Epidermal melanocyte (primary cell): Measurements from ENCODE around the gene MELTF.
A peak's percentile ranks its signal among the peaks of the same experiment; 100 is the strongest.

Source experiments
- DNase-seq: peaks from one replicate; pipeline ENCODE4 v3.0.0; 2011; ENCODE audit warnings: low spot score; ENCODE audit not compliant: insufficient read length

Gene MELTF

DNA sequence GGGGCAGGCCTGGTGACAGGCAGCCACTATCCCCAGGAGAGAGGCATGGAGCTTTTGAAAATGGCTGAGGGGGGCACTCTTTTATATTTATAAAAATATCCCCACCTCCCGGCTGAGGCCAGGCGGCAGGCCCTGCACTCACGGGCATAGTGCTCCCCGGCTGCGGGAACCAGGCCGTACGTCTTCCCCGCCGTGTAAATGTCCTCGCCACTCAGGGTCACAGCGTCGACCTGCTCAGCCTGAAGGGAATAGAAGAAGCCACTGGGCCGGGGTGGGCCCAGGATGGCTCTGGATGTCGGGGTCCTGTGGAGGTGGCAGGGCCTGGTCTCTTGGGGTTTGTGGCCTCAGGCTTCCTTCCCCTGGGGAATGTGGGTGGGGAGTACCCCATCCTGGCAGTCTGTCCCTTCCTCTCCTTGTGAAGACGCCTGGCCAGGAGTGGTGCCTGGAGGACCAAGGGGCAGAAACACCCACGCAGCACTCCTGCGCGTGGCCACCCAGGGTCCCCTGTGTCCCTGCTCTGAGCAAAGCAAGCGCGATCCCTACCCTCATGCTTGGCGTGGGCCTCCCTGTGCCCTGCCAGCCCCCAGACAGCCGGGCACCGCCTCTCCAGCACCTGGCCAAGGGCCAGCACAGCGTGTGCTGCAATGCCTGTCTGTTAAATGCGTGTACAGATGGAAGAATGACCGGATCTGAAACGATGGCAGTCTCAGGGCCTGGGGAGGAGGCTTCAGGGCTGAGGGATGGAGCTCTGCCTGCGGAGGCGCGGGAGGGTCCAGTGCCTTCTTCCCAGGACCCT lies 18.9 kb downstream of the MELTF start:
- no peak for DNase-seq

DNA sequence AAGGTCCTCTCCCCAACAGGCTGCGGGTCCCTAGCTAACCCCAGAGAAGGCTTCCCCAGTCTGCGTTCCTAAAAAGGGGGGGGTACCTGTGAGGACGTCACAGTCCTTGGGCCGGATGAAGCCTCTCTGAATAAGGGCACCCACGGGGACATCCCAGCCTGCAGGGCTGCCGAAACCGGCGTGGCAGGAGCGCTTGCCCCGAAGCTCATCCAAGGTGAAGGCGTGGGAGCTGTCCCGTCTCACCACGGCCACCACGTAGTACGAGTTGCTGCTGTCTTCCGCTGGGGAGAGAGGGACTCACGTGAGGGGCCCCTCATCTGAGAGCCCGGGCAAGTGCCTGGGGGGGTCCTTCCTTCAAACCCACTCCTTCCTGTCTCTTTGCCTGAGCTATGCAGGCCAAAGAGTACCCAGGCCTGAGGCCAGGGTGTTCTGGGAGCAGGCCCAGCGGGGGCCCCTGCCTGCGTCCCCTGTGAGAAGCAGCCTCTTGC lies 20.0 kb downstream of the MELTF start:
- no peak for DNase-seq

DNA sequence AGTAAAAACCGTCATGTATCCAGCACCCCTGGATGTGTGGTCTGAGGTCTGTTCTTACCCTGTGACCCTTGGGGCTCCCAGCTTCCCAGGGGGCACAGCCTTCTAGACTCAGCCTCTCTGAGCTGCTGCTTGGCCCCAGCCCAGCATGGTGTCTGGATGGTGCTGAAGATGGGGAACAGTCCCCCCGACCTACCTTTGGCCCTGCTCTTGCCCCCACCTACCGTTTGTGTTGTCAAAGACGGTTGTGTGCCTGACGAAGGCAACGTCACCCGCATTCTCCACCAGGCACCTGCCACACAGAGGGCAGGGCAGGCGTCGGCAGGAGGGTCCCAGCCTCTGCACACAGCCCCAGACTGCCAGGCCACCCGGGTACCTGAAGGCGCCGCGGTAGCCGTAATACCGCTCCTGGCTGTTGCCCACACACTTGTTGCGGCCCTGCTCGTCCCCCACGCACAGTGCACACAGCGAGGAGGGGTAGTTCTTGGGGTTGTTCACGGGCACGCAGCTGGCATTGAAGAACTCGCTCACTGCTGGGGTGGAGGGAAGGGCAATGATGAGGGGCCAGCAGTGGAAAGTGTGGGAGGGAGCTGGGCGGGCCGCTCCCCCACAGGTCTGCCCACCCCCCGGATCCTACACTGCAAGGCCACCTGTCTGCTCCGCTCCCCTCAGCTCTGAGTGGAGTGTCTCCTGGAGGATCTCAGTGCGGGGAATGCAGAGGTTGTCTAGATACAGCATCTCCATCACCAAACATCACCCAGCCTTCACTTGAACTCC lies 21.0 kb downstream of the MELTF start:
- no peak for DNase-seq

DNA sequence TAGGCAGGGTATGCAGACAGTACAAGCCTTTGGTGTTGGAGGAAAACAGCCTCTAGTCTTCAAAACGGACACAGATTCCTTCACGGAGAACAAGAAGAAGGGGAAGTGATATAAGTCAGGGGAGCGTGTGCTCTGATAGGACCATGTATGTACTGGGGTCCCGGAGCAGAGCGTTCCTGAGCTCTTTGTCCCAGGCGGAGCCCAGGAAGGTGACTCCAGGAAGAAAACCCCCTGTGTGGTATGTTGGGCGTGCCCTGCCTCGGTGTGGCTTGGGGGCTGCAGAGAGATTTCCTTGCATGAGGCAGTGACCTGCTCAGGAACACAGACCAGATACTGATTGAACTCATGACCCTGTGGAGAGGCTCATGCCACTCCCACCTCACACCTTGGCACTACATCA lies 21.7 kb downstream of the MELTF start:
- no peak for DNase-seq

DNA sequence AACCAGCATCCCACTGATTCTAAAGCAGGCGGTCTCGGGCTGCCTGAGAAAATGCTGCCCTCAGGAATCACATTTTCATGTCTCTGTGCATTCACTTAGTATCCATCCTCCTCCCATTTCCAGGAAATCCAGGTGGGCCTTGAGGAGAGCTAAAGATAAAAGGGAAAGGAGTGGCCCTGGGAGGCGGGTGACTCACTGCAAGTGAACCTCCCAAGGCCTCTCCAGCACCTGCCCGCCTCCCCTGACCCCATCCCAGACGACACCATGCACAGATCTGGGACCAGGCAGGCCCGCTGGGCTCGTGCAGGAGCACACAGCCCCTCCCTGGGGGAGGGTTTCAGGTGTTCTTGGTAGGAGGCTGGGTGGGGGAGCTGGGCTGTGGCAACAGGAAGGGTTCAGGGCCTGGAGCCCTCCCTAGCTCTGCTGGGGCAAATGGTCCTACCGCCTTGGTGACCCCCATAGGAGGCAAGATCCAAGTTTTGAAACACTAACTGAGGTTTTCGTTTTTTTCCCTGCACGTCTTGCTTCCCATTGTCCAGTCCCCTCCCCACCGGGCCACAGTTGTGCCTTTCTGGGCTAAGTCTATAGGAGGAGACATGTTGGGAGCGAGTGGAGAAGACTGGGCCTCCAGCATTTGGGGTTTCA lies 22.2 kb downstream of the MELTF start:
- DNase-seq, result no peak

DNA sequence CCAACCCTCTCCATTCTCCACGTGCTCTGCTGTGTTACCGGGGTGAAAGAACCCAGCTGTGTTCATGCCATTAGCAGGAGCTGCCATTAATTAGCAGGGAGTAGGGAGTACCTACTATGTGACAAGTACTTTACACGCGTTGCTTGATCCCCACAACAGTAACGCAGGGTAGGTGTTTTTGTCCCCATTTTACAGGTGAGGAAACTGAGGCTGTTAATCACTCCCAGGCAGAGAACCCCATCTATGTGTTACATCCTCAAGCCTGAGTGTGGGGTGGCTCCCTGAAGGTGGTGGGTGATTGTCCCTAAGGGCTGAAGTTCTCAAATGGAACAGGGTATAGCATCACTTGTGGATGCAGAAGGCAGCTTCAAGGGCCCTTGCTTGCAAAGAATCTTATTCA lies 22.8 kb downstream of the MELTF start:
- DNase-seq, result no peak

DNA sequence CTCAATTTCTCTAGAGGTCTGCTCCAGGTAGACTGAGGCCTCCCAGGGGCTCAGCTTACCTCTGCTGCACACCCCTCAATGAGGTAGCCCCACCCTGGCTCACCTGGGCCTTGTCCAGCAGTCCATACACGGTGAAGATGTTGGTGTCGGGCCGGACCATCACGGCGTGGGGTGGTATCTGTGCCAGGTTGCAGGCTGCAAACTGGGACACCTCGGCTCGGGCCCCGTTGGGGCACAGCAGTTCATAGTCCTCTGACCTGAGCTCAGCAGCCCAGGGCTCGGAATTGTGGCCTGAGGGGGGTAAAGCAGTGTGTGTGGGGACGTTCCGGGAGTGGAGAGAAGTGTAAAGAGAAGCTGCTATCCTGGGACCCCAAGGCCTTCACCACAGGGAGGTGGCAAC lies 23.2 kb downstream of the MELTF start:
- DNase-seq, result no peak

DNA sequence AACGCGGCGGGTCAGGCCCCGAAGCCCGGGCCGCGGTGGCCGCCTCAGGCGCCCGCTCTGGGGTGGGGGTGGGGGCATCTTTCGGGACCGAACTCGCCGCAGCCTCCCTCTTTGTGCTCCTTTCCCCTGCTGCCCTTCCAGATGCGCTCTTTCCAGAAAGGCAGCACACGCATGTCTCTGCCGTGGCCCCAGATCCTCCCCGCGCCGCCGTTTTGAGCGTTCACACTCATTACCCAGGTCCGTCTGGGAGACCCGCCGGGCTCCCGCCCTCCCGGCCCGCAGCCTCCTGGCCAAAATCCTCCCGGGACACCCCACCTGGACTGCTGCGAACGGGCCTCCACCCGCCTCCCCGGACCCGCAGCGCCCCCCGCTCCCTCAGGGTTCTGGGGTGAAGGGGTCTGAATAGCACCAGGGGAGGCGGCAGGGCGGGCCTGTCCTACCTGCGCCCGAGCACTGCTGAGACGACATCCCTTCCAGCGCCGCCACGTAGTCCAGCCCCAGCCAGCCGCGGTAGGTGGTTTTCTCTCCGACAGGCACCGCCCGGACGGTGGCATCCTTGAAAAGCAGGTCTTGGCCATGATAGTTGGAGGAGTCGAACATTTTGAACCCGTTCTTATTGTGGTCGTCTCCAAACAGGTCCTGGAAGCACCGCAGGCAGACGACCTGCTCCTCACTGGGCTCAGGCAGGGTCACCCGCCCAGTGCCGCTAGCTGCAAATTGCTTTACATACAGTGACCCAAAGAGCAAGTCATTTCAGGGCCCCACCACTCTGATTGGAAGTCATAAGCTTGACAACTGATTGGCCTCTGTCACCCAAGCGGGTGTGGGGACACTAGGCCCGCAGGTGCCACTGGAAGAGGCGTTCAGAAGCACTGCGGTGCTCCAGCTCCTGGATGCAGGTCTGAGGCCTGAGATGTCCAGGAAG lies 25.9 kb downstream of the MELTF start:
- no peak for DNase-seq

DNA sequence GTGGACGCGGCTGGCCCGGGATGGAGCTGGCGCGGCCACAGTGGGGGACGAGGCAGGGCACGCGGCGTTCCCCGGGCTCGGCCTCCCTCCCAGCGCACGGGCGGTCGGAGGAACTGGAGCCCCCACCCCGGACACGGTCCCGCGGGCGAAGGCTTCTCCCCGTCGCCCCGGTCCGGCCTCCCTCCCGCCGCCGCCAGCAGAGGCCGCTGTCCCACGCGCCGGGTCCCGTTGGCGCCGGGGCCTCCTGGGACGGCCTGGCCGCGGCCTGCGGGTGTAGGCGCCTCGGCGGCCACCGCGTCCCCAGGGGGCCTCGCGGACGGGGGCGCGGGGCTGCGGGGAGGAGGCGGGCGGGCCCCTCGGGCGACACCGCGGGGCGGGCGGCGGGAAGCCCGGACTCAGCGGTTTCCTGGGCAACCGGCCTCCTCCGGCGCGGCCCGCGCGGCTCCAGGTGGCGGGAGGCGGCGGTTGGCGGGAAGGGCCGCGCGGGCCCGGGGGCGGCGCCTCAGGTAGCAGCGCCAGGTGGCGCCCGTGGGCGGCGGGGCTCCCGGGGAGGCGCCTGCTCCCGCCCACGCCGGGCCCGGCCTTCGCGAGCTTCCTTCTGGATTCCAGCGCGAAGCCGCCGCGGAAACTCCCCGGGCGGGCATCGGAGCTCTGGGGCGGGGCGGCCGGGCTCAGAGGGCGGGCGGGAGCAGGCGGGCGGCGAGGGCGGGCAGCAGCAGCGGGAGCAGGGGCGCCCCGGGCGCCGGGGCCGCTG lies 26.7 kb downstream of the MELTF start:
- DNase-seq, result peak; percentile 89

DNA sequence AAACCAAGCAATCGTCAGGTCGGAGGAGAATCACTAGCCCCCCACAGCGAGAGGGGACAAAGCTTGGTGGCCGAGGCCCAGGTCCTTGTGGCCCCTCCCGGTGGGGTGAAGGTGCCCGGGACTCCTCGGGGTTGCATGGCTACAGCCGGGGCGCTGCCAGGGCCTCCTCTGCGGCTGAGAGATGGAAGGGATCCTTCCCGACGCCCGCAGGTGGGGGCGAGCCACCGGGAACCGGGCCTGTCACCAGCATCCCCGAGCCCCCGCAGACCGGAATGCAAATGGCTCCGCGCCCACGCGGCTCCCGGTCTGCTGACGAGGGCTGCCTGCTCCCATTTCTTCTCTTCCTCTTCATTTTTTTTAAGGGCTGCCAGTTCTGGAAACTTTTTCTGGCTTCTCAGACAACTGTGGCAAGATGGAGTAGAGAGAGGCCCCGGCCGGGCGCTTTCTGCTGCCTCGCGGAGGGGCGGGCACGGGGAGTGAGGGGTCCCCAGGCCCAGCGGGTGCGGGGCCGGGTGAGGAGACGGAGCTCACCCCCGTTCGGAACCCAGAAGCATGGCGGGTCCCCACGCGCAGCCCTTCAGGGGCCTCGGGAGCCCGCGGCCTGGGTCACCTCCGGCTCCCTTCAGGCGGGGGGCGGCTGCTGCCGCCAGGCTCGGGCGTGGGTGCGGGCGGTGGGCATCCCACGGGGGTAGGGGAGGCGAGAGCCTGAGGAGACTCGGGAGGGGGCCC lies 27.5 kb downstream of the MELTF start:
- no peak for DNase-seq

DNA sequence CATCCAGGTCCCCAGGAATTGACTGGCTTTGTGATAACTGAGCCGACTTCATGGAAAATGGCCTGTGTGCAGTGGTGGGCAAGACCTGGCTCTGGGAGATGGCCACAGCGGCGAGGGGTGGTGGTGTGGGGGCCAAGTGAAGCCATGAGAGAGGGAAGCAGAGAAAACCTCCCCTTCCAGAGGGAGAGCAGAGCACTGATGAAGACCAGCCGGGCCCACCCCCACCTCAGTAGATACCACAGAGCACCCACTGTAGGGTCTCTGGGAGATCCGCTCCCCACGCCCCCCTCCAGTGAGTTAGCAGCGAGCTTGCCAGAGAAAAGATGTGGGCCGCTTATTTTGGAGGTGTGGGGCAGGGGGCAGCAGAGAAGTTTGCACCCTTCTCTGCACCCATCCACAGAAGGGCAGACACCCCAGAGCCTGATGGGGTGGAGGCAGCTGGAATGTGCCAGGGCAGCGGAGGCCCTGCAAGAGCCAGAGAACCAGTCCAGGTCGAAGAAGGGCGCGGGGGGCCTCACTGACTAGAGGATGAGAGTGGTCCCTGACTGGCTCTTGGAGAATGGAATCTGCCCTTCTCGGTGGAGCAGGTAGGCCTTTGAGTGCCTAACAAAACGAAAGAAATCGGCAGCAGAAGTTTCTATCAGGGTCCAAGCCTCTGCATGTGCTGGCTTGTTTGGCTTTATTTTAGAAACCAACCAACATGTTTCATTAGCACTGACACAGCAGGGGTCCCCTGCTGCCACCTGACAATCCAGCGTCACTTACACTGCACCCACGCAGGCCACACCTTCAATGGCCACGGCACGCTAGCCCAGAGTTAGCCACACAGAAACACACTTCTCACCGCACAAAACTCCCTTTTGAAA lies 28.3 kb downstream of the MELTF start:
- DNase-seq, result no peak

DNA sequence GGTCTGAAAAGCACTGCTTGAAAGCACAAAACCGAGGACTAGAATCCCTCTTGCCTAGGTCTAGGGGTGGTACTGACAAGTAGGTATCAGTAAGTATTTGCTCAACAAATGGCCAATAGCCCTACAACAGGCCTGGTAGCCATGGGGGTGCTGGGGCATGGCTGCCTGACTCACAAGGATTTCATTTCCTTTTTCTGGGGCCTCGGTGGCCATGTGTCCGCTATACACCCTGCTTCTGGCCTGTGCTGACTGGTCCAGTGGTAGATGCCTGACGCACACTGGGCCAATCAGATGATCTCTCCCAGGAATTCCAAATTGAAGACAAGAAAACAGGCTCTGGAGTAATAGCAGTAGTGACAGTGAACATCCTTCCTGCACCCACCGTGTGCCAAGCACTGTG lies 29.4 kb downstream of the MELTF start:
- no peak for DNase-seq

DNA sequence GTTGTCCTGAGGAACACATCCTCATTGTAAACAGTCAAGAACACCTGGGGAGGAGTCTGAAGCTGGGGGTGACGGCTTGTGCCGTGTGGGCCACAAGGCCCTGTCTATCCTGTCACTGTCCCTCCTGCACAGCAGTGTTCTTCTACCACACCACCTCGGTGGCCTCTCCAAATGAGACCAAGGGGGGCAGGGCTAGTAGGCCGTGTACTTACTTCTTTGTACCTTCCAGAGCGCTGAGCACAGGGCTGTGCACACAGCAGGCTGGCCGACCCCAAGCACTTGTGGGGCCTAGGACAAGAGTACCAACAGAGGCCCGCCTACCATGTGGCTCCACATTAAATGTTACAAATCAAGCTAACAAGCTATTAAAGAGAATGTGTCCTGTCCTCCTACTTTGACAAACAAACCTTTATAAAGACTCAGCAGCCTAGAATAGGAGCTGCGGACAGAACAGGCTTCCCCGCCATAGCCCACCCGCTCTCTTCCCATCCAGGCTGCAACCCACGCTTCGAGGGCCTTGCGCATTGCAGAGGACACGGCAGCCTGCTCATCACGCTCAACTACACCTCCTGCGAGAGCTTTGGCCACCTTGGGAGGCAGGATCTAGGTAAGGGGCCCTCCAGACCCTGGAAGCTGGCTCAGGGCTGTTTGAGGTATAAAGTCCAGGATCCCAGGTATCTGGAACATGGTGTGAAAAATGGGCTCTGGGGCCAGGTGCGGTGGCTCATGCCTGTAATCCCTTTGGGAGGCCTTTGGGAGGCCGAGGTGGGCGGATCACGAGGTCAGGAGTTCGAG lies 30.5 kb downstream of the MELTF start:
- no peak for DNase-seq

DNA sequence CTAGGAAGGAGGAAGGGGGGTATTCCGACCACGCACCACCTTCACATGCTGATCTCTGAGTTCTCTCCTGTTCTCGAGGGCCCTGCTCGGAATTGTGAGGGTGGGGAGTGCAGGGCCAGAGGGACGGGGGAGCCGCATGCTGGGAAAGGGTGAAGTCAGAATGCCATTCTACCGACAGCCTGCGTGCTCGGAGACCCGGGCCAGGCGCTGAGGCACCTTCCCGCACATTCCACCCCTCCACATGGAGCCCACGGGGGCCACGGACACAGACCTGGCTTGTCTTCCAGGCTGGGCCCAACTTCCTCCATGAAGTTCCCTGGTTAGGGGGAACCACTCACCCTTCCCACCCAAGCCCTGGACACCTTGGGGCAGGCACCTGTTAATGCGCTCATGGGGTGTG lies 32.3 kb downstream of the MELTF start:
- DNase-seq, result no peak

DNA sequence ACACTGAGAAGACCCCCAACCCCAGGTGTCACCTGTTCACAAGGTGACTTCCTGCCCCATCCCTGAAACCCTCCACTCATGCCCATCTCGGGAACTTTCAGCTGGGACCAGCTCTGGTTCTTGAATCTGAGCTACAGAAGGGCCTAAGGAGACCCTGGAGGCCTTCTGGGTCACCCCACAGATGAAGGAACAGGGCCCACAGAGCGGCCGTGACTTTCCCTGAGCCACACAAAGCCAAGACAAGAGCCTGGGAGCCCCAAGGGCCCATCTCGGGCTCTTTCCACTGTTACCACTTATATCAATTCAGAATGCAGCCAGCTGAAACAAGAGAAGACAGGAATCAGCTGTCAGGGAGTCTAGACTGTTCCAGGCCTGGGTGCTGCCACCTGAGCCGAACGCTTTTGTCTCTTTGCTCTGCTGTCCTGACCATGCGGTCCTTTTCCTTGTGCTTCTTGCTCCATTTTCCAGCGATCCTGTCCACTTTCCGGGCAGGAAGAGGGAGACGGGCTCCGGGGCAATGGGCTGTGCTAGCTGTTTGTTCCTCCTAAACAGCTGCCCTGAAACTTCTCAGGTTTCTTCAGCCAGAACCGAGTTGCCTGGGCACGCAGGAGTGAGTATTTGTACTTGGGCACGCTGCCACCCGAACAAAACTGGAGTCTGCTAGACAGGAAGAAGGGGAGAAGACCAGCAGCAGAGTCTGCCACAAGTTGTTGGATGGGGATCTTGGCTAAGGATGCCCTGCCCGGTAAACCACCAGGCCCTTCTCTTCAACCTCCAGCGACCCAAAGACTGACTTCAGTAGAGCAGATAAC lies 33.0 kb downstream of the MELTF start:
- DNase-seq, result no peak

DNA sequence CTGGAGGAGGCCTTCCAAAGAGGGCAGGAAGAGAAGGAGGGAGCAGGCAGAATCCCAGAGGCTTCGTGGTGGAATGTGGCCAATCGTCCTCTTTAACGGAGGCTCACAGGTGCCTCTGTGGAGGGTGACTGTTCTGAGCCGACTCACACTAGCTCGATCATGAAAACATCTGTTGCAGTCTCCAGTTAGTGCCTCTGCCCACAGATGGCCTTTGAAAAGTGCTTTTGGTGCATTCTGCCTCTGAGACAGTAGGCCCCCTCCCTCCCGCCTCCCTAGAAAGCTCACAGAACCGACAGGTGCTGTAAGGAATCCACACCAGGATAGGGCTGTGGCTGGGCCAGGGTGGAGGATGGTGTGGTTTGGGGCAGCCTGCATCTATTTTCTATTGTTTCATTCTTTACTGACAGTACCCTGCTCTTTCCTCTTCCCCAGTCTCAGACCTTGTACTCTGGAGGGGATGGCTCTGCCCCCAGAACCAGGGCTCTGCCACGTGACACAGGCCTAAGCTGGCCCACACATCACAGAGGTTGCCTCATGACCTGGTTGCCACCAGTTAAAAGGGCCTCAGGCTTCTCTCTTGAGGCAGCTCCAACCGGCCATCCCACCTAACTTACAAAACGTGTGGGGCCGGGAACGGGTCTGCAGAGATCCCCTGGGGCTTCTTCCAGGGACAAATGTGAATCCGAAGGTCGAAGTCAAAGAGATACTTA lies 33.8 kb downstream of the MELTF start:
- DNase-seq, result no peak

DNA sequence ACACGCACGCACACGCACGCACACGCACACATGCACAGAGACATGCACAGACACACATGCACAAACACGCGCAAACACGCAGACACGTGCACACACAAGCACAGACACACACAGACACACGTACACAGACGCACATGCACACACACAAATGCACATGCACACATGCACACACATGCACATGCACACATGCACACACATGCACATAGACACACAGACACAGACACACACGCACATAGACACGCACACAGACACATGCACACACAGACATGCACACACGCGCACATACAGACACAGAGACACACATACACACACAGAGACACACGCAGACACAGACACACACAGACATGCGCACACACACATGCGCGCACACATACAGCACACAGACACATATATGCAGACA lies 34.6 kb downstream of the MELTF start:
- no peak for DNase-seq
